Measurements from ENCODE around the gene TXNDC17.

- TF ChIP-seq CTCF (IDR thresholded peaks at IDR 0.05): no peak
- no peak for TF ChIP-seq POLR2A (IDR thresholded peaks at IDR 0.05)
Observed at GRCh38 chr17:6683730-6684459, 43.0 kb downstream of the TXNDC17 start.

All from thyroid gland (tissue), 4 donors.